ENCODE measurements around the gene PLEKHG2. TPM values are rescaled to one million over a fixed set of nuclear protein-coding genes. Genes with fewer than 3 reads are reported as not detected.

PLEKHG2 gene
- total and polyA plus RNA-seq, 9 of the 15 experiments (the other 6 are each of a cell fraction or from before 2014, with no cell fraction given), result 0.98 to 45.7 (median 9.8) TPM

DNA sequence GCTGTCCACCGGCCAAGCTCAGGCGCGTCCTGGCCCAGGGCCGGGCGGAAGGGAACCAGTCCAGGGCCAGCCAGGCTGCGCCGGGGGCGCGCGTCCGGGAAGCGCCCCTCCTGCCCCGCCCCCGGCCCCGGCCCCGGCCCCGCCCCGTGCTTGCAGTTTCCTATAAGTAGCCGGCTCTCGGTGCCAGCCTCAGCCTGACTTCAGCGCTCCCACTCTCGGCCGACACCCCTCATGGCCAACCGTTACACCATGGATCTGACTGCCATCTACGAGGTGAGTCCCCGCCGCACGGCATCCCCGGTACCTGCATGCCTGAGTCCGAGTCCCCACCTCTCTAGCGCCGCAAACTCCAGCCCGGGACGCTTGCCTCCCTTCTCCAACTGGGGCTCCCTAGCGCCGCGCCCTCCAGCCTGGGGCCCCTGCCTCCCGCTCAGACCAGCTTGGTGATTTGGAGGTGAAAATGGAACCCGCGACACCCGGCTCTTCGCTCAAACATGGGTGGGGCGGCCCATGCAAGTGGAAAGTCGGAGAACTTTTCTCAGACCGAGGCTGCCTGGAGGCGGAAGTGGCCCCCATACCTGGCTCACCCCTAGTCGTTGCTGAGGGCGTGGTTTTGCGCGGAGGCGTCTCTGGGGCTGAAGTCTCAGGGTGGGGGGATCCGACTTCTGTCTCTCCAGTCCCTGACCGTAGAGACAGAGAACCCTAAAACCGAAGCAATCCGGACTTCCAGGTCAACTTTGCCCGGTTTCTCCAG is 5.6 kb upstream of the PLEKHG2 start, which contains the start of gene ZFP36 (continued):
- TF ChIP-seq BMI1 (IDR thresholded peaks at IDR 0.05; ENCODE audit: low read length), result no peak
- peak; percentile 60; the same call in 1 of the 2 replicates for TF ChIP-seq CTBP1 (IDR thresholded peaks at IDR 0.05; ENCODE audit: borderline replicate concordance)
- TF ChIP-seq ZNF561 (CRISPR knock-in tag; conservative IDR thresholded peaks at IDR 0.05), result no peak
- peak; percentile 59 for TF ChIP-seq EP400 (IDR thresholded peaks at IDR 0.05)
- no peak for TF ChIP-seq POLR2AphosphoS2 (IDR thresholded peaks at IDR 0.05; ENCODE audit: low read length)
- TF ChIP-seq PPARD (CRISPR knock-in tag; IDR thresholded peaks at IDR 0.05), result no peak
- peak; percentile 45; the same call in 1 of the 2 replicates for TF ChIP-seq ZBED1 (IDR thresholded peaks at IDR 0.05)
- TF ChIP-seq, protein P1, sequence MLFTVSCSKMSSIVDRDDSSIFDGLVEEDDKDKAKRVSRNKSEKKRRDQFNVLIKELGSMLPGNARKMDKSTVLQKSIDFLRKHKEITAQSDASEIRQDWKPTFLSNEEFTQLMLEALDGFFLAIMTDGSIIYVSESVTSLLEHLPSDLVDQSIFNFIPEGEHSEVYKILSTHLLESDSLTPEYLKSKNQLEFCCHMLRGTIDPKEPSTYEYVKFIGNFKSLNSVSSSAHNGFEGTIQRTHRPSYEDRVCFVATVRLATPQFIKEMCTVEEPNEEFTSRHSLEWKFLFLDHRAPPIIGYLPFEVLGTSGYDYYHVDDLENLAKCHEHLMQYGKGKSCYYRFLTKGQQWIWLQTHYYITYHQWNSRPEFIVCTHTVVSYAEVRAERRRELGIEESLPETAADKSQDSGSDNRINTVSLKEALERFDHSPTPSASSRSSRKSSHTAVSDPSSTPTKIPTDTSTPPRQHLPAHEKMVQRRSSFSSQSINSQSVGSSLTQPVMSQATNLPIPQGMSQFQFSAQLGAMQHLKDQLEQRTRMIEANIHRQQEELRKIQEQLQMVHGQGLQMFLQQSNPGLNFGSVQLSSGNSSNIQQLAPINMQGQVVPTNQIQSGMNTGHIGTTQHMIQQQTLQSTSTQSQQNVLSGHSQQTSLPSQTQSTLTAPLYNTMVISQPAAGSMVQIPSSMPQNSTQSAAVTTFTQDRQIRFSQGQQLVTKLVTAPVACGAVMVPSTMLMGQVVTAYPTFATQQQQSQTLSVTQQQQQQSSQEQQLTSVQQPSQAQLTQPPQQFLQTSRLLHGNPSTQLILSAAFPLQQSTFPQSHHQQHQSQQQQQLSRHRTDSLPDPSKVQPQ (CRISPR knock-in tag; IDR thresholded peaks at IDR 0.05; ENCODE audit: borderline replicate concordance), result no peak
- TF ChIP-seq SIRT6 (IDR thresholded peaks at IDR 0.05; ENCODE audit: low read depth, low read length), result no peak
- no peak for TF ChIP-seq JUND (IDR thresholded peaks at IDR 0.05; ENCODE audit: borderline replicate concordance, low read depth, low read length)
- TF ChIP-seq JUND (tag; IDR thresholded peaks at IDR 0.05; ENCODE audit: borderline replicate concordance, low read depth, low read length), result peak; percentile 11; the same call in 1 of the 3 replicates
- no peak for TF ChIP-seq ZNF224 (CRISPR knock-in tag; IDR thresholded peaks at IDR 0.05)
- 0 out of 2 replicates have a peak, but pooled peaks have one; percentile 24 for TF ChIP-seq NR1H2 (CRISPR knock-in tag; IDR thresholded peaks at IDR 0.05)
- TF ChIP-seq ZFX (CRISPR knock-in tag; IDR thresholded peaks at IDR 0.05), result peak; percentile 33
- TF ChIP-seq ZNF696 (CRISPR knock-in tag; conservative IDR thresholded peaks at IDR 0.05), result no peak
- TF ChIP-seq ZNF436 (CRISPR knock-in tag; IDR thresholded peaks at IDR 0.05), result no peak
- no peak for TF ChIP-seq ZBTB5 (IDR thresholded peaks at IDR 0.05)
- TF ChIP-seq, protein P2, sequence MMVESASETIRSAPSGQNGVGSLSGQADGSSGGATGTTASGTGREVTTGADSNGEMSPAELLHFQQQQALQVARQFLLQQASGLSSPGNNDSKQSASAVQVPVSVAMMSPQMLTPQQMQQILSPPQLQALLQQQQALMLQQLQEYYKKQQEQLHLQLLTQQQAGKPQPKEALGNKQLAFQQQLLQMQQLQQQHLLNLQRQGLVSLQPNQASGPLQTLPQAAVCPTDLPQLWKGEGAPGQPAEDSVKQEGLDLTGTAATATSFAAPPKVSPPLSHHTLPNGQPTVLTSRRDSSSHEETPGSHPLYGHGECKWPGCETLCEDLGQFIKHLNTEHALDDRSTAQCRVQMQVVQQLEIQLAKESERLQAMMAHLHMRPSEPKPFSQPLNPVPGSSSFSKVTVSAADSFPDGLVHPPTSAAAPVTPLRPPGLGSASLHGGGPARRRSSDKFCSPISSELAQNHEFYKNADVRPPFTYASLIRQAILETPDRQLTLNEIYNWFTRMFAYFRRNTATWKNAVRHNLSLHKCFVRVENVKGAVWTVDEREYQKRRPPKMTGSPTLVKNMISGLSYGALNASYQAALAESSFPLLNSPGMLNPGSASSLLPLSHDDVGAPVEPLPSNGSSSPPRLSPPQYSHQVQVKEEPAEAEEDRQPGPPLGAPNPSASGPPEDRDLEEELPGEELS (CRISPR knock-in tag; IDR thresholded peaks at IDR 0.05; ENCODE audit: borderline replicate concordance), result no peak; the same call in 1 of the 2 replicates
- 0 out of 2 replicates have a peak, but pooled peaks have one; percentile 47 for TF ChIP-seq ZNF830 (CRISPR knock-in tag; IDR thresholded peaks at IDR 0.05)
- no peak for TF ChIP-seq CEBPB (tag; IDR thresholded peaks at IDR 0.05)
- no peak for TF ChIP-seq SRSF7 (optimal IDR thresholded peaks at IDR 0.05; ENCODE audit: low read depth, low read length)
- TF ChIP-seq PRPF4 (IDR thresholded peaks at IDR 0.05; ENCODE audit: insufficient read depth, low read depth, low read length, poor library complexity, severe bottlenecking), result peak; percentile 74
- no peak for TF ChIP-seq SETDB1 (IDR thresholded peaks at IDR 0.05; ENCODE audit: low read length)
